Activated naive CD8-positive, alpha-beta T cell treated with anti-CD3 and anti-CD28 coated beads, Interleukin-2, amount 10 ng/mL, durations not matched to agents 7 days and 5 days (primary cell): ENCODE data around the gene SLC25A5. TPM values are rescaled to one million over a fixed set of nuclear protein-coding genes. Genes with fewer than 3 reads are reported as not detected.
"Not testable (repeated sequence)": the region's sequence is repeated elsewhere in the genome, so short reads cannot be mapped to it uniquely, and the experiment has no call there.

Experiments
- ATAC-seq: fragments of 150-1000 bp; cut with Tn5 transposase; one replicate; pipeline ENCODE4 v1.10.0; 2021; ENCODE audit warnings: low read depth, moderate library complexity
- POLR2A ChIA-PET: fragments of 350-600 bp; sonication (Branson Sonifier 250); formaldehyde crosslinking; loops from one replicate; lab custom pipeline; 2021; ENCODE audit warnings: antibody characterized with exemption; lab: Charles Lee
- DNase-seq: peaks from one replicate; pipeline ENCODE4 v3.0.0; 2021
- H3K27ac Mint-ChIP-seq: one replicate; pipeline ENCODE4 v1.8.0; 2022; ENCODE audit warnings: mild to moderate bottlenecking, mixed read lengths
- H3K27me3 Mint-ChIP-seq: one replicate; pipeline ENCODE4 v1.8.0; 2022; ENCODE audit warnings: mild to moderate bottlenecking, moderate library complexity, mixed read lengths
- H3K36me3 Mint-ChIP-seq: one replicate; pipeline ENCODE4 v1.8.0; 2021; ENCODE audit warnings: mild to moderate bottlenecking, mixed read lengths
- H3K4me1 Mint-ChIP-seq: one replicate; pipeline ENCODE4 v1.8.0; 2021; ENCODE audit warnings: mixed read lengths
- H3K4me3 Mint-ChIP-seq: one replicate; pipeline ENCODE4 v1.8.0; 2022; ENCODE audit warnings: mild to moderate bottlenecking, moderate library complexity, mixed read lengths
- H3K9me3 Mint-ChIP-seq: one replicate; pipeline ENCODE4 v1.8.0; 2021; ENCODE audit warnings: mixed read lengths
- total RNA-seq, 2 experiments: library from RNA; stranded (reverse); gene quantifications; one replicate each; pipeline ENCODE4 v1.2.3, GENCODE V29; 2021

SLC25A5 gene
- total RNA-seq, 2 experiments from 2014 or later = 321 to 325 TPM

DNA sequence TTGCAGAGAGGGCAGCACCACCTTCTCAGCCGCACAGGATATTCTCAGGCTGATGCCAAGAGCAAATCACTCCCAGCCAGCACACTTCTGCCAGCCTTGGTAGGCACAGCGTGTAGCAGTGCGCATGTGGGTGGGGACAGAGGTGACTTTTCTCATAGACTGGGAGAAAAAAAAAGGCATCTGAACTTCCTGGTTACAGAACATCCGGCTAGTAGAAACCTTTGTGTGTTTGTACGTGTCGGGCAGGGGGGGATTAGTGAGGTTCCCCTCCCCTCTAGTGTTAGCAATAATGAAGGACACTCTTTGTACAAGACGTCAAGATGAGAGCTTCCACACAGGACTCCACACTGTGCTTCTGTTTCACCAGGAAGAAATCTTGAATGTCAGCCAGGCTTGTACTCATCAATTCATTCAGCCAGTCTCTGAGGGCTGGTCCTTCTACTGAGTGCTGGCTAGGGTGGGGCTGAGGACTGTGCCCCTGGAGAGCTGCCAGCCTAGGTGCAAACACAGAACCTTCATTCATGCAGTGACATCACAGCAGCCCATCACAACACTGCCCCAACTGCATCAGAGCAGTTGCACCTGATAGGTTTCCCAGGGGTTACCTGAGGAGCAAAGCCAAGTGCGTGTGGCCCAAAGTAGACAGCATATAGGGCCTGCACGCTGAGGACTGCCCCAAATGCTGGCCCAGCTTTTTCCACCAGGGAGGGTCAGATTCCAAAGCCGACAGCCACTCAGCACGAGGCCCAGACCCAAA is 34.7 kb downstream of the SLC25A5 start:
- peak overlapping the region; percentile 78 for H3K27ac Mint-ChIP-seq
- no peak for DNase-seq
- peak; percentile 78 for ATAC-seq
- POLR2A ChIA-PET = interaction anchor here (0.5 to 0.6 kb wide), 2 partner anchors 35 to 514 kb away, joined by 3 to 5 read pairs; partner anchors contain the start of gene SLC25A5
- peaks cover 12% of the 10 kb centered on the region for H3K4me1 Mint-ChIP-seq
- H3K4me3 Mint-ChIP-seq = peak overlapping the region; percentile 16
- no peaks in the 10 kb centered on the region for H3K9me3 Mint-ChIP-seq
- no peaks in the 10 kb centered on the region for H3K36me3 Mint-ChIP-seq
- H3K27me3 Mint-ChIP-seq = no peaks in the 10 kb centered on the region

DNA sequence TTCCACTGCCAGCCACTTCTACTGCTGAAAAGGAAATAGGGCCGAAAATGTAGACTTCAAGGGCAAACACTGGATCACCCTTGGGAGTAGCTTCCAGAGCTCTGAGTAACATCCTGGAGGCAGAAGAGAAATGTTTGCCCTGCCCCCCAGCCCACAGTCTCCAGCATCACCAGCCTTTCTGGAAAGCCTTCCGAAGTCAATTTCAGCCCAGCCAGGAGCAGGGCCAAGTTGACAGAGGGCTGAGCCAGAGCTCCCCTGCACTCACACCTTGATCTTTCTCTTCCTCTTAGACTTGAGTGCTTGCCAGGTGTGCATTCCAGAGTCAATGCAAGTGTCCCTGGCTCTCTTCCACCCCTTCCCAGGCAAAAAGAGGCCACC is 35.2 kb downstream of the SLC25A5 start:
- no peaks in the 10 kb centered on the region for H3K36me3 Mint-ChIP-seq
- H3K4me3 Mint-ChIP-seq = no peak overlapping the region
- H3K27me3 Mint-ChIP-seq = no peaks in the 10 kb centered on the region
- no peaks in the 10 kb centered on the region for H3K9me3 Mint-ChIP-seq
- POLR2A ChIA-PET = interaction anchor here (0.5 to 0.7 kb wide), 3 partner anchors 35 to 513 kb away, joined by 3 to 5 read pairs (median 5); partner anchors contain the start of gene SLC25A5
- ATAC-seq (no peak), DNase-seq (no peak)
- peaks cover 12% of the 10 kb centered on the region for H3K4me1 Mint-ChIP-seq
- no peak overlapping the region for H3K27ac Mint-ChIP-seq

DNA sequence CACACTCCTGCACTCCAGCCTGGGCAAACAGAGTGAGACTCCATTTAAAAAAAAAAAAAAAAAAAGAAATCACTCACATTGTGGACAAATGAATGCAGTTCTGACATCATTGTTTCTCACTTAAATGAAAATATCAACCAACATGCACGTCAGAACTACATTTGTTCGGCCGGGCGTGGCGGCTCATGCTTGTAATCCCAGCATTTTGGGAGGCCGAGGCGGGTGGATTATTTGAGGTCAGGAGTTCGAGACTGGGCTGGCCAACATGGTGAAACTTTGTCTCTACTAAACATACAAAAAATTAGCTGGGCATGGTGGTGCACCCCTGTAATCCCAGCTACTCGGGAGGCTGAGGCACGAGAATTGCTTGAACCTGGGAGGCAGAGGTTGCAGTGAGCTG is 36.9 kb downstream of the SLC25A5 start:
- POLR2A ChIA-PET, H3K4me3 Mint-ChIP-seq: not testable (repeated sequence)

DNA sequence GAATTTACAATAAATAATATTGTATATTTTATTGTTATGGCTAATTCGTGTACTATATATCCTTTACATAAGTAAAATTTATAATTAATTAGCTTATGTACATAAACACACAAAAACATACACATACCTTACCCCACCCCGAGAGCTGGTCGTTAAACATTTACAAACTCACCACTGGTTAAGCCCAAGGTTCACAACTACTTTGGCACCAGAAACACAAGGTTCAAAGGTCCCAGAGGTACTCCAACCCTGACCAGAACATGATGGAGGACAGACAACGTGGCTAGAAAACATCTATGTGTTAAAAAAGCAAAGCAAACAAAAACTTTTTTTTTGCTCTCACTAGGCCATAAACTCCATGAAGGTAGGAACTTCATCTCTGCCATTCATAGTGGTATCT is 37.7 kb downstream of the SLC25A5 start:
- H3K4me1 Mint-ChIP-seq = peaks cover 12% of the 10 kb centered on the region
- POLR2A ChIA-PET = no interaction called here
- no peaks in the 10 kb centered on the region for H3K27me3 Mint-ChIP-seq
- H3K9me3 Mint-ChIP-seq = no peaks in the 10 kb centered on the region
- no peak overlapping the region for H3K4me3 Mint-ChIP-seq
- H3K36me3 Mint-ChIP-seq = no peaks in the 10 kb centered on the region
- ATAC-seq (no peak), DNase-seq (no peak)
- no peak overlapping the region for H3K27ac Mint-ChIP-seq

More for the DNA sequence above, 36.9 kb downstream of the SLC25A5 start:
- ATAC-seq, DNase-seq, H3K27ac Mint-ChIP-seq, H3K27me3 Mint-ChIP-seq, H3K9me3 Mint-ChIP-seq, H3K36me3 Mint-ChIP-seq: not testable (repeated sequence)
- H3K4me1 Mint-ChIP-seq = peaks cover 12% of the 10 kb centered on the region

DNA sequence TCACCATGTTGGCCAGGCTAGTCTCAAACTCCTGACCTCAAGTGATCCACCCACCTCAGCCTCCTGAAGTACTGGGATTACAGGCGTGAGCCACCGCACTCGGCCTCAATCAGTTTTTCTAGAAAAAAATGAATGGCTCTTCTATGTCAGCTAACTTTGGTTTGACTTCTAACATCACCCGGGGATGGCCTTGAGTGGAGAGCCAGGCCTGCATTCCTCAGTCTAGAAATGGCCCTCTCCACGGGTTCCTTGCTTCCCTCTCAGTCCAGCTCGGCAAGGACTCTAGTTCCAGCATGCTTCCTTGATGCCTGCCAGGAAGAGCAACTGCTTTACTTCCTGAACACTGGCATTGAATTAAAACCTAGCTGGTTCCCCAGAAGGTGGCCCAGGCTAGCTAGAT is 39.0 kb downstream of the SLC25A5 start:
- Mint-ChIP-seq H3K27ac (no peak overlapping the region), H3K9me3 (no peaks in the 10 kb centered on the region), H3K36me3 (no peaks in the 10 kb centered on the region), H3K4me1 (peaks cover 7% of the 10 kb centered on the region), H3K4me3 (no peak overlapping the region), H3K27me3 (no peaks in the 10 kb centered on the region)
- DNase-seq = no peak
- no peak for ATAC-seq
- POLR2A ChIA-PET = no interaction called here

DNA sequence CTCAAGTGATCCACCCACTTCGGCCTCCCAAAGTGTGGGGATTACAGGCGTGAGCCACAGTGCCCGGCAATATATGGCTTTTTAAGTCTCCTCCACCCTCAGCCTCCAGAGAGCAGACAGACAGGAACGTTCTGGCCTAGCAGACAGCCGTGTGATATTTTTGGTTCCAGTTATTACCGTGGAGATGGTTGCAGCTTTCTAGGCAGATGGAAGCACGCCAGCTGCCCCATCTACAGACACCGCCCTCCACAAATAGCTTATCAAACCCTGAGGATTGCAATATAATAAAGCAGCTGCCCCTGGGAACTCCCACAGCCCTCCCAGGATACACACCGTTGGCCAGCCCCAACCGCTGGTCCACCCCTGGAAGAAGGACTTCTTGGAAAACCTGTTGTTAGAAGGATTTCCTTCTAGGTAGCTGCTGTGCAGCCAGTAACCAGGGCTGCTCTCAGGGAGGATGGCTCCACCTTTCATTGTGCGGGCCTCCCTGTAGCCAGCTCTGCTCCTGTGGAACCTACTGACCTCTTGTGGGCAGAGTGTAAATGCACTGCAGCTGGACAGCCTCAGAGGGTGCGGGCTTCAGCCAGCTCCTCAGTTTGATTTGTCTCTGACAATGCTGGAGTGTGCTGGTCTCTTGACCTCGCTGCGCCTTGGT is 44.0 kb downstream of the SLC25A5 start:
- ATAC-seq (peak; percentile 55), DNase-seq (no peak)
- Mint-ChIP-seq H3K27ac (no peak overlapping the region), H3K4me3 (no peak overlapping the region), H3K9me3 (no peaks in the 10 kb centered on the region), H3K4me1 (peaks cover 6% of the 10 kb centered on the region), H3K27me3 (no peaks in the 10 kb centered on the region), H3K36me3 (no peaks in the 10 kb centered on the region)
- POLR2A ChIA-PET = no interaction called here

DNA sequence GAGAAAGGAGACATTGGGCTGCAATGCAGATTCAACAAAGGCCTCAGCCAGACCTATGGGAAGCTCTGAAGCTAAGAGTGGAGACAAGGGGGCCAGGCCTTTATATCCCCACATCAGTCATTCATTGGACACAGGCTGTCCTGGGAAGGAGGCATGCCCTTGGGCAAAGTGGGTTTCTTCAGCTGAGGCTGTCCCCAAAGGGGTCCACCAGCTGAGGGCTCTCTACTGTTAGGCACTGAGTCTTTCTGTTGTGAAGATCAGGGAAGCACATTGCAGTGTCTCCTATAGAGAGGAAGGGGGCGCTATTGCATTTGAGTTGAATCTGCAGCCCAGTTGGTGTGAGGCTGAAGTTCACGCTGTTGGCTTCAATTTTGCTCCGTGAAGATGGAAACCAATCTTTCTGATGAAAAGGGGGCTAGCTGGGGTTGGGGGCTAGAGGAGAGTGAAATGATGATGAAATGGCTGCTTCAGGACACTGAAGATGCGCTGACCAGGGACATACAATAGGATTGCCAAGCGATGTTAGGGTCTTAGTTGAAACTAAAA is 48.0 kb downstream of the SLC25A5 start:
- POLR2A ChIA-PET = interaction anchor here (1.1 kb wide), 1 partner anchor 47 kb away, joined by 3 read pairs; no protein-coding TSS in a partner anchor
- DNase-seq (peak; percentile 39), ATAC-seq (peak; percentile 91)
- H3K4me1 Mint-ChIP-seq = peaks cover 6% of the 10 kb centered on the region
- peak overlapping the region; percentile 75 for H3K27ac Mint-ChIP-seq
- H3K4me3 Mint-ChIP-seq = peak overlapping the region; percentile 24
- no peaks in the 10 kb centered on the region for H3K27me3 Mint-ChIP-seq
- no peaks in the 10 kb centered on the region for H3K9me3 Mint-ChIP-seq
- H3K36me3 Mint-ChIP-seq = no peaks in the 10 kb centered on the region

DNA sequence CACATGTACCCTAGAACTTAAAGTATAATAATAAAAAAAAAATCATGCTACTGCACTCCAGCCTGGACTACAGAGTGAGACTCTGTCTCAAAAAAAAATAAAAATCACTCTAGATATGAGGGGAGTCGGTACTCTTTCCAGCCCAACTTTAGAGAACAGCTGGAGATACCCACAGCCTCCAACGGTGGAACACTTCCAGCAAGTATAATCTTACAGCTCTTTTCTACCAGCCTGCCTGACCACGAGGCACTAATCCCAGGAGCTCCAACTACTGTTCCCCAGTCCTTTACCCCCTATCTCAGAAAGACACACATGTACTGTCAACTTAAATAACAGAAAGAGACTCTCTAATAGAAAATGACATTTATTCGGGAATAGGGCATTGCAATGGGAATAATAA is 50.1 kb downstream of the SLC25A5 start:
- peaks cover 6% of the 10 kb centered on the region for H3K4me1 Mint-ChIP-seq
- POLR2A ChIA-PET = no interaction called here
- H3K4me3 Mint-ChIP-seq = no peak overlapping the region

More for the DNA sequence above, 50.1 kb downstream of the SLC25A5 start:
- ATAC-seq = no peak
- DNase-seq = no peak
- Mint-ChIP-seq H3K27ac (no peak overlapping the region), H3K27me3 (no peaks in the 10 kb centered on the region), H3K36me3 (no peaks in the 10 kb centered on the region), H3K9me3 (no peaks in the 10 kb centered on the region)

Other genes starting within 250 kb of the SLC25A5 start
- 10 to 100 TPM; 24.4 to 24.9 TPM for gene PGRMC1, start 232.2 kb upstream of the SLC25A5 start, total RNA-seq
- 1 to 10 TPM; 7.2 to 7.3 TPM for gene SLC25A43, start 69.1 kb upstream of the SLC25A5 start, total RNA-seq
- gene STEEP1, start 97.0 kb downstream of the SLC25A5 start, total RNA-seq = 10 to 100 TPM; 19.6 to 19.9 TPM
- gene UBE2A, start 106.1 kb downstream of the SLC25A5 start, total RNA-seq = 10 to 100 TPM; 72.5 to 73.5 TPM
- 10 to 100 TPM; 14.3 to 14.4 TPM for gene NKRF, start 138.0 kb downstream of the SLC25A5 start, total RNA-seq
- 100 to 1,000 TPM; 257 to 274 TPM for gene SEPTIN6, start 224.7 kb downstream of the SLC25A5 start, total RNA-seq